Mesenchymal stem cell (in vitro differentiated cells and primary cell): ENCODE data around the gene ERC2.

Source experiments
- DNase-seq: peaks from one replicate; pipeline ENCODE4 v3.0.0-alpha.2; 2013
- H2AFZ ChIP-seq: one replicate; pipeline ENCODE4 v1.6.1; 2013; ENCODE audit warnings: low read depth, mild to moderate bottlenecking, control low read depth, inconsistent platforms, low read length, moderate library complexity
- H2AK5ac ChIP-seq: 2 replicates; pipeline ENCODE4 v1.6.1; 2013; ENCODE audit warnings: low read length, moderate library complexity, mild to moderate bottlenecking, inconsistent platforms; ENCODE audit not compliant: severe bottlenecking
- H2BK120ac ChIP-seq: one replicate; pipeline ENCODE4 v1.6.1; 2013; ENCODE audit warnings: low read depth, mild to moderate bottlenecking, inconsistent platforms, low read length, moderate library complexity
- H2BK12ac ChIP-seq, 2 experiments: one replicate each; pipeline ENCODE4 v1.6.1; 2013; ENCODE audit warnings: inconsistent platforms in 2 of 2, low read length in 2 of 2, mild to moderate bottlenecking in 2 of 2, moderate library complexity in 2 of 2, control low read depth in 1 of 2
- H2BK15ac ChIP-seq: one replicate; pipeline ENCODE4 v1.6.1; 2013; ENCODE audit warnings: mild to moderate bottlenecking, low read depth, inconsistent platforms; ENCODE audit not compliant: poor library complexity, severe bottlenecking
- H2BK5ac ChIP-seq: 2 replicates; pipeline ENCODE4 v1.6.1; 2013; ENCODE audit warnings: low read depth, mild to moderate bottlenecking, low read length, control low read depth, inconsistent platforms; ENCODE audit not compliant: poor library complexity, severe bottlenecking
- H3K14ac ChIP-seq, 2 experiments: one replicate each; pipeline ENCODE4 v1.6.1; 2013; ENCODE audit warnings: inconsistent platforms in 2 of 2, low read length in 2 of 2, control low read depth in 1 of 2, mild to moderate bottlenecking in 1 of 2, moderate library complexity in 1 of 2
- H3K18ac ChIP-seq, 2 experiments: one replicate each; pipeline ENCODE4 v1.6.1; 2013; ENCODE audit warnings: inconsistent platforms in 2 of 2, low read length in 2 of 2, control low read depth in 1 of 2, low read depth in 1 of 2, mild to moderate bottlenecking in 1 of 2
- H3K23ac ChIP-seq, 2 experiments: one replicate each; pipeline ENCODE4 v1.6.1; 2013; ENCODE audit warnings: inconsistent platforms in 2 of 2, low read length in 2 of 2, mild to moderate bottlenecking in 2 of 2, moderate library complexity in 2 of 2, control low read depth in 1 of 2
- H3K27ac ChIP-seq: 2 replicates; pipeline ENCODE4 v1.5.1; 2013; ENCODE audit warnings: mild to moderate bottlenecking, moderate library complexity, low read length, control low read depth, inconsistent platforms; ENCODE audit not compliant: poor library complexity, severe bottlenecking
- H3K27me3 ChIP-seq, 2 experiments: 2 replicates each; pipeline versions ENCODE4 v1.6.1 to v1.7.0; 2013; ENCODE audit warnings: low read length in 2 of 2, mild to moderate bottlenecking in 2 of 2, moderate library complexity in 2 of 2, control low read depth in 1 of 2, inconsistent platforms in 1 of 2; ENCODE audit not compliant: control insufficient read depth in 1 of 2, insufficient read depth in 1 of 2
- H3K36me3 ChIP-seq, 2 experiments: 2 replicates each; pipeline versions ENCODE4 v1.6.1 to v1.7.0; 2013; ENCODE audit warnings: low read length in 2 of 2, control low read depth in 1 of 2, inconsistent platforms in 1 of 2, low read depth in 1 of 2, mild to moderate bottlenecking in 1 of 2; ENCODE audit not compliant: insufficient read depth in 2 of 2, control insufficient read depth in 1 of 2
- H3K4ac ChIP-seq, 2 experiments: one replicate each; pipeline ENCODE4 v1.6.1; 2013; ENCODE audit warnings: inconsistent platforms in 2 of 2, low read length in 2 of 2, mild to moderate bottlenecking in 2 of 2, moderate library complexity in 2 of 2, control low read depth in 1 of 2, low read depth in 1 of 2
- H3K4me1 ChIP-seq: 2 replicates; pipeline ENCODE4 v1.6.1; 2013; ENCODE audit warnings: low read depth, low read length, control low read depth; ENCODE audit not compliant: control insufficient read depth, insufficient read depth
- H3K4me2 ChIP-seq: 2 replicates; pipeline ENCODE4 v1.6.1; 2013; ENCODE audit warnings: low read length, mild to moderate bottlenecking, inconsistent platforms; ENCODE audit not compliant: poor library complexity, severe bottlenecking
- H3K4me3 ChIP-seq, 2 experiments: 2 replicates each; pipeline versions ENCODE4 v1.5.1 to v1.7.0; 2013; ENCODE audit warnings: low read length in 2 of 2, mild to moderate bottlenecking in 2 of 2, control low read depth in 1 of 2, low read depth in 1 of 2; ENCODE audit not compliant: insufficient read depth in 1 of 2
- H3K79me1 ChIP-seq: replicated peaks from 2 replicates; pipeline ENCODE4 v1.6.1; 2013; ENCODE audit warnings: mild to moderate bottlenecking, control low read depth, low read length, inconsistent platforms; ENCODE audit not compliant: poor library complexity, severe bottlenecking
- H3K9ac ChIP-seq: 2 replicates; pipeline ENCODE4 v1.7.0; 2013; ENCODE audit warnings: mild to moderate bottlenecking, low read length, moderate library complexity
- H3K9me3 ChIP-seq: 2 replicates; pipeline ENCODE4 v1.7.0; 2013; ENCODE audit warnings: mild to moderate bottlenecking, low read length; ENCODE audit not compliant: control insufficient read depth
- H4K8ac ChIP-seq: one replicate; pipeline ENCODE4 v1.6.1; 2013; ENCODE audit warnings: inconsistent platforms, mild to moderate bottlenecking, low read length, moderate library complexity
- H4K91ac ChIP-seq: one replicate; pipeline ENCODE4 v1.6.1; 2013; ENCODE audit warnings: mild to moderate bottlenecking, low read length, inconsistent platforms
- WGBS: methylation state at CpG from one replicate; pipeline ENCODE4 v1.1.7; 2013; ENCODE audit warnings: mixed read lengths; 5-methylcytosine and 5-hydroxymethylcytosine counted together

Gene ERC2

GRCh38 chr3:55654123-55654760 is 814.0 kb downstream of the ERC2 start:
- Histone ChIP-seq H3K79me1 (no peaks in the 10 kb centered on the region), H3K4ac (no peak overlapping the region), H4K91ac (no peak overlapping the region), H3K23ac (no peak overlapping the region), H3K36me3 (no peaks in the 10 kb centered on the region), H3K4me1 (peaks cover 4% of the 10 kb centered on the region), H2AK5ac (no peak overlapping the region), H2BK15ac (no peak overlapping the region), H3K18ac (no peak overlapping the region), H4K8ac (no peak overlapping the region), H2AFZ (no peak overlapping the region), H3K27me3 (peaks cover 0 to 15% of the 10 kb centered on the region in 2 experiments), H3K9ac (no peak overlapping the region), H2BK12ac (no peak overlapping the region), H3K9me3 (no peaks in the 10 kb centered on the region), H2BK120ac (no peak overlapping the region), H3K4me3 (no peak overlapping the region), H3K14ac (no peak overlapping the region), H3K27ac (no peak overlapping the region), H3K4me2 (no peak overlapping the region), H2BK5ac (no peak overlapping the region)
- WGBS: 87% methylated on average over 7 of the region's 7 CpGs
- no peak for DNase-seq

- Histone ChIP-seq H3K4me3 (no peak overlapping the region), H2BK15ac (no peak overlapping the region), H3K23ac (no peak overlapping the region), H3K18ac (no peak overlapping the region), H3K14ac (no peak overlapping the region), H2AFZ (no peak overlapping the region), H2BK5ac (no peak overlapping the region), H2AK5ac (no peak overlapping the region), H3K4ac (no peak overlapping the region), H3K9me3 (no peaks in the 10 kb centered on the region), H4K91ac (no peak overlapping the region), H3K27ac (no peak overlapping the region), H3K36me3 (no peaks in the 10 kb centered on the region), H3K4me1 (peaks cover 4% of the 10 kb centered on the region), H3K9ac (no peak overlapping the region), H4K8ac (no peak overlapping the region), H3K79me1 (no peaks in the 10 kb centered on the region), H3K27me3 (peaks cover 9 to 42% of the 10 kb centered on the region in 2 experiments), H2BK120ac (no peak overlapping the region), H2BK12ac (no peak overlapping the region), H3K4me2 (no peak overlapping the region)
- DNase-seq: no peak
- 85% methylated on average over 3 of the region's 3 CpGs for WGBS
Observed at GRCh38 chr3:55651011-55651410, 817.3 kb downstream of the ERC2 start.

- Histone ChIP-seq H3K23ac (no peak overlapping the region), H3K14ac (no peak overlapping the region), H2BK120ac (no peak overlapping the region), H3K9ac (no peak overlapping the region), H3K79me1 (no peaks in the 10 kb centered on the region), H3K27me3 (peaks cover 9 to 45% of the 10 kb centered on the region in 2 experiments), H2BK15ac (no peak overlapping the region), H3K36me3 (no peaks in the 10 kb centered on the region), H3K4me3 (no peak overlapping the region), H3K9me3 (no peaks in the 10 kb centered on the region), H3K4ac (no peak overlapping the region), H2BK5ac (no peak overlapping the region), H2AK5ac (no peak overlapping the region), H4K8ac (peak overlapping the region; percentile 84), H3K4me2 (no peak overlapping the region), H4K91ac (no peak overlapping the region), H2AFZ (no peak overlapping the region), H3K18ac (peak overlapping the region in 1 of 2 experiments; percentile 3), H2BK12ac (no peak overlapping the region), H3K27ac (no peak overlapping the region), H3K4me1 (peaks cover 4% of the 10 kb centered on the region)
- no peak for DNase-seq
- WGBS: 93% methylated on average over 4 of the region's 4 CpGs
Observed at GRCh38 chr3:55650011-55650410, 818.3 kb downstream of the ERC2 start.

GRCh38 chr3:55649554-55649953 is 818.7 kb downstream of the ERC2 start:
- Histone ChIP-seq H3K27ac (no peak overlapping the region), H3K79me1 (no peaks in the 10 kb centered on the region), H4K8ac (no peak overlapping the region), H3K4me1 (peaks cover 4% of the 10 kb centered on the region), H2BK120ac (no peak overlapping the region), H3K4ac (no peak overlapping the region), H3K27me3 (peaks cover 9 to 45% of the 10 kb centered on the region in 2 experiments), H2BK15ac (no peak overlapping the region), H3K4me3 (no peak overlapping the region), H2AK5ac (no peak overlapping the region), H3K9ac (no peak overlapping the region), H2BK12ac (no peak overlapping the region), H3K36me3 (no peaks in the 10 kb centered on the region), H4K91ac (no peak overlapping the region), H3K18ac (no peak overlapping the region), H3K23ac (no peak overlapping the region), H3K14ac (no peak overlapping the region), H3K9me3 (no peaks in the 10 kb centered on the region), H2AFZ (no peak overlapping the region), H2BK5ac (no peak overlapping the region), H3K4me2 (no peak overlapping the region)
- WGBS: 74% methylated on average over 6 of the region's 6 CpGs
- DNase-seq: no peak
